GM19035 (cell line): ENCODE measurements around the gene HSPBP1.

ENCODE experiments used
- ATAC-seq: cut with Tn5 transposase; IDR thresholded peaks from one replicate; pipeline ENCODE4 v1.9.1; 2021; ENCODE audit not compliant: unreplicated experiment

HSPBP1 gene

DNA sequence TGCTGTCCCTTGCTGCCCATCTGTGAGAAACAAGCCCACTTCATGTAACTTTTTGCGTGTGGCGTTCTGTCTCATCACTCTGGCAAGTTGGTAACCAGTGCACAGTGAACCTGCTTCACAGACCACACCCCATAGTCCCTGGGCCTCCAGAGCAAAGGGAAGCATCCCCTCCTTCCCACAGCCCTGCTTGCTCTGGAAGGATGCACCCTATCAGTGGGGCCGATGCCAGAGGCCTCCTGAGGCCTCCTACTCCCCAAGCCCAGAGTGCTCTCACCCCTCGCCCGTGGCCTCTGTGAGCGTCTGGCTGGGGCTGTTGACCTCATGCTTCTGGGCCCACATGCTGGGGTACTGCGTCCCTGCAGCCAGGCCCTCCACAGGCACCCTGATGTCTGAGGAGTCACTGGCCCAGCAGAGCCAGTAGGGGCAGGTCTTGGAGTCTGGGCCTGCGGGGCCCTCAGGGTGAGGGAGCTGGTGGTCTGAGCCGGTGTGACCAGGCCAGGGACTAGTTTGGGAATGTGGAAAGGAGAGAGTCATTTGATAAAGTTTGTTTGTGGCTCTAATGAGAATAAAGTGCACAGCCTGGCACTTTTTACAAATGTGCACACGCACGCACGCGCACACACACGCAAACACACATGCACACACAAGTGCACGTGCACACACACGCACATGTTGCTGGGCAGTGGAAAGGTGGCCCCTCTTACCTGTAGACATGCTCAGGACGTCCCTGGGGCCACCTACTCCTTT, 56.4 kb downstream of the HSPBP1 start:
- ATAC-seq = no peak

GRCh38 chr19:55220525-55220924, 59.4 kb downstream of the HSPBP1 start:
- no peak for ATAC-seq

GRCh38 chr19:55216461-55217198, 63.3 kb downstream of the HSPBP1 start:
- no peak for ATAC-seq

GRCh38 chr19:55213547-55213946, 66.4 kb downstream of the HSPBP1 start:
- no peak for ATAC-seq

DNA sequence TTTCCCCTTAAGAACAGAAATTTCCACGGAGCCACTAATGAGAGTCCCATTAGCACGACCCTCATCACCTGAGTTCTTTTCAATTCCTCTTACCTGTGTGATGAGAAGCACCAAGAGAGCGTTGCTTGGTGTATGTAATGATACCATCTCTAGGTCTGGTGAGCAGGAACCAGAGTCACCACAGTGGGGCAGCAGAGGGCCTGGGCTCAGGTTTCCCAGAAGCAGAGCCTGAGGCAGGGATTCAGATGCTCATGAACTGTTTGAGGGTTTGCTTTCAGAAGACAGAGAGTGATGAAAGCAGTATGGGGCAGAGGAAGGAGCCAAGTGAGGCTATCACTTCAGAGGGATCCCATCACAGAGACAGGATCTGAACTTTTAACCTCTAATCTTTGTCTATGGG, 67.5 kb downstream of the HSPBP1 start:
- ATAC-seq = no peak
